ENCODE measurements around the gene ATRX.
"Not testable (repeated sequence)": the region's sequence is repeated elsewhere in the genome, so short reads cannot be mapped to it uniquely, and the experiment has no call there.

GRCh38 chrX:77753942-77754341 lies 32.1 kb downstream of the ATRX start:
- TF ChIP-seq YY1 (IDR thresholded peaks at IDR 0.05; ENCODE audit: insufficient read depth, insufficient read length); ZNF274 (IDR thresholded peaks at IDR 0.05; ENCODE audit: low read depth, low read length): not testable (repeated sequence)

Measured in NT2/D1 (cell line).